HG02678 (cell line): ENCODE data around the gene PRICKLE4.

Experiments
- ATAC-seq: cut with Tn5 transposase; IDR thresholded peaks from one replicate; pipeline ENCODE4 v1.9.1; 2021; ENCODE audit warnings: mild to moderate bottlenecking, moderate library complexity; ENCODE audit not compliant: unreplicated experiment

PRICKLE4 gene

DNA sequence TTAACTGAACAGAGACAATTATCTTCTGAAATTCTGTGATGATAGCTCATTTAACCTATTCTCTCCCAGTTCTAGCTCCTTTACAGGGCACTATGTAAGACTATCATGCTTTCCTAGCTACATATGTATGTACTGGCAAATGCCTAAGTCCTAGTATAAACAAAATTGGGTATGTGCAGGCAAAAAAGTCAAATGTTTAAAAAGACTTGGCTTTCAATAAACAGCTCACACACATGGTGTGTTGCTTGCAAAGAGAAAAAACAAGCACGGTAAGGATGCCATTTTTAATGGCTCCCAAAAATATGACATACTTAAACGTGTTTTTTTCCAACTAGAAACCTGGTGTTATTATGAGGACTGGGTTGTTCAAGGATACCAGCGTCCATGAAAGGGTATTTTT, 51.7 kb downstream of the PRICKLE4 start:
- no peak for ATAC-seq

DNA sequence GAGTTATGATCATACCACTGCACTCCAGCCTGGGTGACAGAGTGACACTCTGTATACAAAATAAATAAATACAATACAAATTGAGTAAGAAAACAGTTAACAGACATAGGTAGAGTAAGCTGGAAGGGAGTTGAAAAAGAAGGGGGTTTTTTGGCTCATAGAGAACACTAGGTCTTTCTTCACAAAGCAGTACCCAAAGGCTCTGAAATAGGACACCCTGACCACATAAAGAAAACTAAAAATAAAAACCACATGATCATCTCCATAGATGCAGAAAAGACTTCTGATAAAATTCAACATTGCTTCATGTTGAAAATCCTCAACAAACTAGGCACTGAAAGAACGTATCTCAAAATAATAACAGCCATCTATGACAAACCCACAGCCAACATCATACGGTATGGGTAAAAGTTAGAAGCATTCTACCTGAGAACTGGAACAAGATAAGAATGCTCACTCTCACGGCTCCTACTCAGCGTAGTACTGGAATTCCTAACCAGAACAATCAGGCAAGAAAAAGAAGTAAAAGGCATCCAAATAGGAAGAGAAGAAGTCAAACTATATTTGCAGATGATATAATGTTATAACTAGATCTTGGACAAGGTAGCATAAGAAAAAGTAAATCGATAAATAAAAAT, 55.6 kb downstream of the PRICKLE4 start:
- ATAC-seq, result no peak

GRCh38 chr6:41836660-41837052, 56.1 kb downstream of the PRICKLE4 start:
- ATAC-seq, result no peak
